Retinal pigment epithelial cell (primary cell): ENCODE data around the gene FAM120B.

Experiments used
- DNase-seq: peaks from one replicate; pipeline ENCODE4 v3.0.0-alpha.2; 2010; ENCODE audit warnings: low read depth
- H3K4me3 ChIP-seq: 2 replicates; pipeline ENCODE4 v1.5.1; 2011; ENCODE audit warnings: mild to moderate bottlenecking, low read length, control low read depth, moderate library complexity
- CTCF ChIP-seq: conservative IDR thresholded peaks from 2 replicates; pipeline ENCODE4 v1.5.1; 2011; ENCODE audit warnings: low read depth, low read length, control low read depth, inconsistent platforms

FAM120B gene

GRCh38 chr6:170296423-170296745 is 10.2 kb upstream of the FAM120B start:
- no peak for DNase-seq
- no peak overlapping the region for H3K4me3 ChIP-seq
- no peak for TF ChIP-seq CTCF

DNA sequence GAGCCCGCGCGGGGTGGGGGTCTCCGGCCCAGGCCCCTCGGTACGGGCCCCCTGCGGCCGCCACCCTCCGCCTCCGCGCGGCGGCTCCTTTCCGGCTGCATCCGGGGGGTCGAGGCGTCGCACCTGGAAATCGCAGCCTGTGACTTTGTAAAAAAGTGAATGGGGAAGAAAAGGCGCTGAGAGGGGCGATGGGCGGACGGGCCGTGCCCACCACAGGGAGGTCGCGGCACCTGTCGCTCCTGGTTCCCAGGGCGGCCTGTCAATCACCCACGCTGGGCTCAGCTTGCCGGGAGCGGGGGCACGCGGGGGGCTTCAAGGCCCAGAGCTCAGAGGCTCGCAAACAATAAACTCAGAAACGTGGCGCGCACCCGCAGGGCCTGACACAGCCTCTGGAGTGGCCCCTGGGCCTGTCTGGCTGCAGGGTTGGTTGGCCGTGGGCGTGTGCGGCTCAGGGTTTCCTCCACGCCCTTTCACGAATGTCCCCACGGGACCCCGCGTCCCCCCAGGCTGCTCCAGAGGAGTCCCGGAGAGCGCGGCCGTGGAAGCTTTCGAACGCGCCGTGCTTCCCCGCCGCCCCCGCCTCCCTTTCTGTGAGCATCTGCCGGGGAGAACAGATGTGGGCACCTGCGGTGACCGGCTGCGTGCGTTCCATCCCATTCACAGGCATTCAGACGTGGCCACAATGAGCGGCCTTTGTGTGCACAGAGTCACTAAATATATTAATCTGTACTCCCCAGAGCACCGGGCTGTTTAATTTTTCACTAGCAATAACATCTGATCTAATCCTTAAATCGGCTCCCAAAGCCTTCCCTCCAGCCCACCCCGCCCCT is 9.6 kb upstream of the FAM120B start:
- H3K4me3 ChIP-seq: no peak overlapping the region
- TF ChIP-seq CTCF: no peak
- no peak for DNase-seq

DNA sequence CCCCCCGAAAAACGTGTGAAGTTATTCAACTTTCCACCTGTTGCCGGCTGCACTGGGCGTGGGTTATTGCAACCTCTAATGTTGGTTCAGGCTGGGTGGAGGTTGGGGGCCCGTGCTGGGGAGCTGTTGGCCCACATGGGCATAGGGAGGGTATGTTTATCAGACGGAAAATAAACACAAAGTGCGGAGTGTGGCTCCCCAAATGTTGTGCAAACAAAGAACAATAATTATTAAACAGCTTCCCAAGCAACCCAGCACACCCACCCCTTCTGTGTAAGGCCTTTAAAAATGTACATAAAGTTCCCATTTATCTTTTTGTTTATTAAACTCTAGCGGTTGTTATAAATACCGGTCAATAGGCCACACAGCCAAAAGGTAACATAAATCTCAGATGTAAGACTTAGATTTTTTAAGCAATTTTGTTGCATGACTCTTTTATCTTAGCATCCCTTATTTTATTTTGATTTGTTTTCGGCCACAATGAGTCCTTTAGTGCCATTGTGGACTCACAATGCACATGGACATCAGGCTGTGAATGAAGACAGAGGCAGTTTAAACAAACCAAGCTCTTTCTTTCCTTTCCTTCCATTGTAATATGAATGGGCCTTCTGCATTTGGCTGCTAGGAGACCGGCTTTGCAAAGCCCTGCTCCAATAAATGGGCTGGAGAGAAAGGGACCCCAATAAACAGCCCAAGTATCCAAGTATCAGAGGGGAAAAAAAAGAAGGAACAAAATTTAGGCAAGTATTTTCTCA is 8.8 kb upstream of the FAM120B start:
- H3K4me3 ChIP-seq: no peak overlapping the region
- DNase-seq: no peak
- no peak for TF ChIP-seq CTCF

- DNase-seq: no peak
These were observed 7.9 kb upstream of the FAM120B start for GRCh38 chr6:170298688-170299087.

GRCh38 chr6:170301184-170301583 is 5.4 kb upstream of the FAM120B start:
- no peak for DNase-seq
- no peak for TF ChIP-seq CTCF

More at GRCh38 chr6:170298688-170299087, 7.9 kb upstream of the FAM120B start:
- TF ChIP-seq CTCF: no peak
- no peak overlapping the region for H3K4me3 ChIP-seq

DNA sequence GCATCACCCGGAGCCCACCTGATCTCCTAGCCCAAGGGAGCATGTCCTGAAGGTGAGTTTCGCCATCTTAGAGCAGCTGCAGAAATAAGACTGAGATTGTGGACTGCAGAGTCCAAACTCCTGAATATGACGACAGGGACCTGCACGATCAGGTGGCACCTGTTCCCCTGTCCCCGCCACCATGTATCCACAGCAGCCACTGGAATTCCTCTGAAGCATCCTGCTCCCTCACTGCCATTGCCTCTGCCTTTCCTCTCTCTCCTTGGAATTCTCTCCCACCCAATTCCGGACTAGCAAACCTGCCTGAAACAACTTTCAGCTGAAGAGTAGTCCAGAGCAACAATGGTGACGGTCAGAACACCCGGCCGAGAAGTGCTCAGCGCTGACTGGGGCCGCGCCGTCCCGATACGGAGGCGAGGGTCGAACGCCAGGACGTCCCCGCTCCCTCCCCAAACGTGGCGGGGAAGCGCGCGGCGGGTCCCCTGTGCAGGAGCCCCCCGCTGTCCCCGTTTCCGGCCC is 694 bp upstream of the FAM120B start:
- no peak for DNase-seq
- peak overlapping the region; percentile 91 for H3K4me3 ChIP-seq
- no peak for TF ChIP-seq CTCF

More at GRCh38 chr6:170301184-170301583, 5.4 kb upstream of the FAM120B start:
- H3K4me3 ChIP-seq: no peak overlapping the region
